PC-9 (cell line): ENCODE measurements around the gene PLEKHH3. TPM values are rescaled to one million over a fixed set of nuclear protein-coding genes. Genes with fewer than 3 reads are reported as not detected.

Experiments used
- BruUV-seq: library from RNA; stranded (reverse); fragments of 400-500 nt; replicated peaks from 2 replicates; lab custom pipeline; 2021; lab: Mats Ljungman, UMichigan
- CTCF ChIA-PET: fragments of 300-600 bp; sonication (Branson Sonifier 250); formaldehyde crosslinking; loops from one replicate; lab custom pipeline; 2022; ENCODE audit warnings: antibody characterized with exemption; lab: Charles Lee
- POLR2A ChIA-PET: fragments of 300-600 bp; sonication (Branson Sonifier 250); formaldehyde crosslinking; loops from one replicate; lab custom pipeline; 2022; ENCODE audit warnings: antibody characterized with exemption; ENCODE audit not compliant: unreplicated experiment; lab: Charles Lee
- DNase-seq, 2 experiments: peaks; one replicate each; pipeline versions ENCODE4 v3.0.0 to v3.0.0-alpha.2; 2015 to 2022; ENCODE audit warnings: mixed read lengths in 1 of 2
- H2AFZ ChIP-seq: fragments of 200-600 bp; sonication (generic); 2 replicates; pipeline ENCODE4 v1.8.1; 2017; ENCODE audit warnings: antibody characterized with exemption
- H3F3A ChIP-seq: fragments of 200-600 bp; sonication (generic); 2 replicates; pipeline ENCODE4 v1.8.1; 2017; ENCODE audit warnings: antibody characterized with exemption, mild to moderate bottlenecking, low read depth; ENCODE audit not compliant: insufficient read depth
- H3K27ac ChIP-seq: fragments of 200-600 bp; sonication (generic); 2 replicates; pipeline ENCODE4 v1.6.1; 2016; ENCODE audit warnings: mixed run types
- H3K27me3 ChIP-seq: fragments of 200-600 bp; sonication (generic); 2 replicates; pipeline ENCODE4 v1.6.1; 2016; ENCODE audit warnings: low read depth, mixed run types; ENCODE audit not compliant: insufficient read depth
- H3K36me3 ChIP-seq: fragments of 200-600 bp; sonication (generic); 2 replicates; pipeline ENCODE4 v1.6.1; 2016; ENCODE audit warnings: low read depth, mixed run types
- H3K4me1 ChIP-seq: fragments of 200-600 bp; sonication (generic); replicated peaks from 2 replicates; pipeline ENCODE4 v1.6.1; 2016; ENCODE audit warnings: mixed run types; ENCODE audit not compliant: insufficient read depth
- H3K4me2 ChIP-seq: fragments of 200-600 bp; sonication (generic); 2 replicates; pipeline ENCODE4 v1.6.1; 2017; ENCODE audit warnings: mixed run types
- H3K4me3 ChIP-seq: fragments of 200-600 bp; sonication (generic); 2 replicates; pipeline ENCODE4 v1.6.1; 2016; ENCODE audit warnings: mixed run types
- H3K79me2 ChIP-seq: fragments of 200-600 bp; sonication (generic); 2 replicates; pipeline ENCODE4 v1.6.1; 2017; ENCODE audit warnings: low read depth, mixed run types
- H3K9me2 ChIP-seq: fragments of 200-600 bp; sonication (generic); 2 replicates; pipeline ENCODE4 v1.8.1; 2017; ENCODE audit warnings: mild to moderate bottlenecking; ENCODE audit not compliant: insufficient read depth
- H3K9me3 ChIP-seq: fragments of 200-600 bp; sonication (generic); 2 replicates; pipeline ENCODE4 v1.8.1; 2016; ENCODE audit warnings: low read depth; ENCODE audit not compliant: insufficient read depth
- H4K20me1 ChIP-seq: fragments of 200-600 bp; sonication (generic); 2 replicates; pipeline ENCODE4 v1.8.1; 2017; ENCODE audit not compliant: insufficient read depth
- EZH2 ChIP-seq: fragments of 200-600 bp; sonication (generic); IDR thresholded peaks from 2 replicates; pipeline ENCODE4 v1.8.0; 2017; ENCODE audit warnings: antibody characterized with exemption, low read depth
- intact Hi-C: fragments of 100-400 bp; cut with micrococcal nuclease; formaldehyde crosslinking; loops from one replicate; pipeline ENCODE4 v1.10.0; 2022; ENCODE audit not compliant: unreplicated experiment
- total RNA-seq: library from RNA; stranded (reverse); gene quantifications from 2 replicates; pipeline ENCODE4 v1.2.3, GENCODE V29; 2021
- TF ChIP-seq, protein P1 (sequence below): fragments of 200-600 bp; sonication (generic); conservative IDR thresholded peaks from 2 replicates; pipeline ENCODE4 v1.6.1; 2017; ENCODE audit warnings: mixed run types, antibody characterized with exemption, mild to moderate bottlenecking, moderate library complexity

Gene PLEKHH3
- total RNA-seq, 1 experiment from 2014 or later = 22.5 TPM

DNA sequence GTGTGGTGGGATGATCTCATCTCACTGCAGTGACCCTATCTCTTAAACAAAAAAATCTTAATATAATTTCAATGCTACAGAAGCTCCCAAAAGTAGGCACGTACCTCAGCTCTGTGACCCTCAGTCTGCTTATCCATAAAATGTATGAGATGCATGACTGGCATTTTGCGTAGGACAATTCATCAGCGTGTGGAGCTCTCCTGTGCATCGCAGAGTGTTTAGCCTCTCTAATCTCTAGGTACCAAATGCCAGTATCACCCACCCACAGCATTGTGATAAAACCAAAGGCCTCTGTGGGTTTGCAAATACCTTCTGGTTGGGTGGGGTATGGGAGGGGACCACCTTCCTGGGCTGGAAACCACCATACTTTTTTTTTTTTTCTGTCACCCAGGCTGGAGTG, 36.7 kb downstream of the PLEKHH3 start:
- H3K9me2 ChIP-seq = no peaks in the 10 kb centered on the region
- H3K4me2 ChIP-seq = no peak overlapping the region
- no TSS peak for BruUV-seq
- intact Hi-C loops = no loop called here
- POLR2A ChIA-PET = no interaction called here
- H3K4me1 ChIP-seq = no peaks in the 10 kb centered on the region
- no peaks in the 10 kb centered on the region for H3K9me3 ChIP-seq
- no peak overlapping the region for H2AFZ ChIP-seq
- H3F3A ChIP-seq = no peaks in the 10 kb centered on the region
- no peak for DNase-seq
- H3K27me3 ChIP-seq = no peaks in the 10 kb centered on the region
- no peaks in the 10 kb centered on the region for H3K79me2 ChIP-seq
- CTCF ChIA-PET = no interaction called here
- no peak overlapping the region for H3K4me3 ChIP-seq
- H4K20me1 ChIP-seq = no peaks in the 10 kb centered on the region
- H3K27ac ChIP-seq = no peak overlapping the region
- no peaks in the 10 kb centered on the region for H3K36me3 ChIP-seq
- TF ChIP-seq, protein P1, sequence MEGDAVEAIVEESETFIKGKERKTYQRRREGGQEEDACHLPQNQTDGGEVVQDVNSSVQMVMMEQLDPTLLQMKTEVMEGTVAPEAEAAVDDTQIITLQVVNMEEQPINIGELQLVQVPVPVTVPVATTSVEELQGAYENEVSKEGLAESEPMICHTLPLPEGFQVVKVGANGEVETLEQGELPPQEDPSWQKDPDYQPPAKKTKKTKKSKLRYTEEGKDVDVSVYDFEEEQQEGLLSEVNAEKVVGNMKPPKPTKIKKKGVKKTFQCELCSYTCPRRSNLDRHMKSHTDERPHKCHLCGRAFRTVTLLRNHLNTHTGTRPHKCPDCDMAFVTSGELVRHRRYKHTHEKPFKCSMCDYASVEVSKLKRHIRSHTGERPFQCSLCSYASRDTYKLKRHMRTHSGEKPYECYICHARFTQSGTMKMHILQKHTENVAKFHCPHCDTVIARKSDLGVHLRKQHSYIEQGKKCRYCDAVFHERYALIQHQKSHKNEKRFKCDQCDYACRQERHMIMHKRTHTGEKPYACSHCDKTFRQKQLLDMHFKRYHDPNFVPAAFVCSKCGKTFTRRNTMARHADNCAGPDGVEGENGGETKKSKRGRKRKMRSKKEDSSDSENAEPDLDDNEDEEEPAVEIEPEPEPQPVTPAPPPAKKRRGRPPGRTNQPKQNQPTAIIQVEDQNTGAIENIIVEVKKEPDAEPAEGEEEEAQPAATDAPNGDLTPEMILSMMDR = no peak
- TF ChIP-seq EZH2 = no peak

DNA sequence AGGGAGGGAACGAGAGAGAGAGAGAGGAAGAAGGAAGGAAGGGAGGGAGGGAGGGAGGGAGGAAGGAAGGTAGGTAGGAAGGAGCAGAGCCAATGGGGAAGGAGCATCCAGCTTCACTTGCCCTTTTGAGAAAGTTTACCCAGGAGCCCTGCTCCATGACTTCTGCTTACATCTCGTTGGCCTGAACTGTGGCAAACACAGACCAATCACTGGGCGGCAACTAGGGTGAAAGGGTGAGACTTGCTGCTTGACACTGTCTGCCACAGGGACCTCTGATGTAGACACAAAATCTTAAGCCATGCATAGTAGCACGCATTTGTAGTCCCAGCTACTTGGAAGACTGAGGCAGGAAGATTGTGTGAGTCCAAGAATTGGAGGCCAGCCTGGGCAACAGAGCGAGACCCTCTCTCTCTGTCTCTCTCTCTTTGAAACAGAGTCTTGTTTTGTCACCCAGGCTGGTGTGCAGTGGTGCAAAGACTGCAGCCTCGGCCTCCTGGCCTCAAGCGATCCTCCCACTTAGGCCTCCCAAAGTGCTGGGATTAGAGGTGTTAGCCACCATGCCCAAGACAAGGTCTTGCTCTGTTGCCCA, 37.2 kb downstream of the PLEKHH3 start:
- POLR2A ChIA-PET = no interaction called here
- CTCF ChIA-PET = no interaction called here
- DNase-seq = no peak
- H3K9me3 ChIP-seq = no peaks in the 10 kb centered on the region
- no peaks in the 10 kb centered on the region for H3K9me2 ChIP-seq
- H3F3A ChIP-seq = no peaks in the 10 kb centered on the region
- no peaks in the 10 kb centered on the region for H3K36me3 ChIP-seq
- H3K4me2 ChIP-seq = no peak overlapping the region
- no TSS peak for BruUV-seq
- H4K20me1 ChIP-seq = no peaks in the 10 kb centered on the region
- H3K4me3 ChIP-seq = no peak overlapping the region
- no peak for TF ChIP-seq EZH2
- TF ChIP-seq, protein P1 = no peak
- H3K27ac ChIP-seq = no peak overlapping the region
- no peaks in the 10 kb centered on the region for H3K27me3 ChIP-seq
- intact Hi-C loops = no loop called here
- no peaks in the 10 kb centered on the region for H3K4me1 ChIP-seq
- H3K79me2 ChIP-seq = no peaks in the 10 kb centered on the region
- no peak overlapping the region for H2AFZ ChIP-seq

DNA sequence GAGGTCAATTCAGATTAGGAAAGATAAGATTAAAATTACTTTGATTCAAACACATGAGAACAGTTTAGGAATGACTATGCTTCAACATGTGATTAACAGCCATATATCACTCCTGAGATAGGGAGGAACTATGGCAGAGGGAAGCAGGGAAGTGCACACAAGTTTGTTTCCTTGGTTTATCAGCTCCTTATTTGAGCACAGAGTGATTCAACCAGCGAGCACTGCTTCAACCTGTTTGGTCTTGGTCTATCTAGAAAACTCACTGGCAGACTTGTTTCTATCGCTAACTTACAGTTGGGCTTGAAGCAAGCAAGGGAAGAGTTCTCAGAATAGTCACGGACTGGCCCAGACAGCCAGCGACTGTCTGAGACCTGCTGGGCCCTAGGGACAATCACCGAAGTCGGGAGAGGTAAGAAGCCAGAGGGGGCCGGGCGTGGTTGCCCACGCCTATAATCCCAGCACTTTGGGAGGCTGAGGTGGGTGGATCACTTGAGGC, 43.8 kb downstream of the PLEKHH3 start:
- ChIA-PET CTCF (no interaction called here), POLR2A (no interaction called here)
- H3K9me3 ChIP-seq = no peaks in the 10 kb centered on the region
- H3K9me2 ChIP-seq = no peaks in the 10 kb centered on the region
- DNase-seq = no peak
- no peaks in the 10 kb centered on the region for H3K79me2 ChIP-seq
- intact Hi-C loops = no loop called here
- no peak overlapping the region for H3K4me2 ChIP-seq
- no peaks in the 10 kb centered on the region for H4K20me1 ChIP-seq
- H3K27ac ChIP-seq = no peak overlapping the region
- peaks cover 6% of the 10 kb centered on the region; the same call in 1 of the 2 replicates for H3F3A ChIP-seq
- BruUV-seq = no TSS peak
- no peaks in the 10 kb centered on the region for H3K4me1 ChIP-seq
- no peaks in the 10 kb centered on the region for H3K36me3 ChIP-seq
- H2AFZ ChIP-seq = peak overlapping the region; percentile 34; the same call in 1 of the 2 replicates
- H3K27me3 ChIP-seq = no peaks in the 10 kb centered on the region
- TF ChIP-seq, protein P1 = no peak
- TF ChIP-seq EZH2 = no peak
- H3K4me3 ChIP-seq = no peak overlapping the region
